DND-41 (cell line): ENCODE measurements around the gene KTI12.

Source experiments
- CTCF ChIP-seq: IDR thresholded peaks from 2 replicates; pipeline ENCODE4 v1.5.1; 2012; ENCODE audit warnings: borderline replicate concordance, low read length, moderate library complexity, mild to moderate bottlenecking; ENCODE audit not compliant: poor library complexity, severe bottlenecking; ENCODE audit errors: extremely low read depth
- EZH2 ChIP-seq: IDR thresholded peaks from 3 replicates; pipeline ENCODE4 v1.6.1; 2012; ENCODE audit warnings: borderline replicate concordance, low read depth, mild to moderate bottlenecking, moderate library complexity, low read length, inconsistent platforms; ENCODE audit not compliant: severe bottlenecking

- no peak for TF ChIP-seq CTCF
- no peak for TF ChIP-seq EZH2
These were observed 43.8 kb downstream of the KTI12 start for GRCh38 chr1:51989582-51990477.
